ENCODE data around the gene HSPB8.

DNA sequence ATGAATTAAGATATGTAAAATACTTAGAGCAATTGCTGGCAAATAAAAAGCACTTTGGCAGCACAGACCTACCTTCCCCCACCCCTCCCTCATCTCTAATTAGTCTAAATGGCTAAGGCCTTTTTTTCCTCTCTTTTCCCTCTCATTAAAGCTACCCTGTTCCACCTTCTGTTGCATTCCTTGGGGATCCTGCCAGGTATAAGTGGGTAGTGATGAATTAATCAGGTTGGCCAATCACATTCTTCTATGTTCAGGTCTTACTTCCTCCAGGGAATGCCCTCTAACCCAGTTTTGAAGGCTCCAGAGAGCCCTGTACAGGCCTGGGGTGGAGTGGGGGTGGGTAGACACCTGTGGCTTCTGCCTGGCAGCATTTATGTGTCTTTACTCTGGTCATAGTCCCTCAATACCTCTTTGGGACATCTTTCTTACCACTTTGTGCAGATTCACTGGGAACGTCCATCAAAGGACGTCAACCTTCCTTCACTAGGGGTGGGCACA lies 28.4 kb downstream of the HSPB8 start:
- TF ChIP-seq REST (IDR thresholded peaks at IDR 0.05; ENCODE audit: borderline replicate concordance) (no peak), EZH2 (IDR thresholded peaks at IDR 0.05; ENCODE audit: borderline replicate concordance, insufficient read depth, low read length, poor library complexity, severe bottlenecking) (no peak)
- TF ChIP-seq, protein P1, sequence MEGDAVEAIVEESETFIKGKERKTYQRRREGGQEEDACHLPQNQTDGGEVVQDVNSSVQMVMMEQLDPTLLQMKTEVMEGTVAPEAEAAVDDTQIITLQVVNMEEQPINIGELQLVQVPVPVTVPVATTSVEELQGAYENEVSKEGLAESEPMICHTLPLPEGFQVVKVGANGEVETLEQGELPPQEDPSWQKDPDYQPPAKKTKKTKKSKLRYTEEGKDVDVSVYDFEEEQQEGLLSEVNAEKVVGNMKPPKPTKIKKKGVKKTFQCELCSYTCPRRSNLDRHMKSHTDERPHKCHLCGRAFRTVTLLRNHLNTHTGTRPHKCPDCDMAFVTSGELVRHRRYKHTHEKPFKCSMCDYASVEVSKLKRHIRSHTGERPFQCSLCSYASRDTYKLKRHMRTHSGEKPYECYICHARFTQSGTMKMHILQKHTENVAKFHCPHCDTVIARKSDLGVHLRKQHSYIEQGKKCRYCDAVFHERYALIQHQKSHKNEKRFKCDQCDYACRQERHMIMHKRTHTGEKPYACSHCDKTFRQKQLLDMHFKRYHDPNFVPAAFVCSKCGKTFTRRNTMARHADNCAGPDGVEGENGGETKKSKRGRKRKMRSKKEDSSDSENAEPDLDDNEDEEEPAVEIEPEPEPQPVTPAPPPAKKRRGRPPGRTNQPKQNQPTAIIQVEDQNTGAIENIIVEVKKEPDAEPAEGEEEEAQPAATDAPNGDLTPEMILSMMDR (IDR thresholded peaks at IDR 0.05; ENCODE audit: poor library complexity, severe bottlenecking), result no peak
